ENCODE measurements around the gene CFB.

- no peak for TF ChIP-seq CTCF (IDR thresholded peaks at IDR 0.05)
- no peak for TF ChIP-seq POLR2A (IDR thresholded peaks at IDR 0.05)
These were observed 27.7 kb upstream of the CFB start for GRCh38 chr6:31918069-31918720.
